GM10266 (cell line): Measurements from ENCODE around the gene VPS8.

Experiments used
- DNase-seq: peaks from one replicate; pipeline ENCODE4 v3.0.0; 2012; ENCODE audit errors: extremely low spot score
- TF ChIP-seq, protein P1 (sequence below): IDR thresholded peaks from 2 replicates; pipeline ENCODE4 v1.5.1; 2012; ENCODE audit warnings: mild to moderate bottlenecking, low read depth; ENCODE audit not compliant: control insufficient read depth, insufficient read depth; ENCODE audit errors: missing control alignments

The VPS8 gene

DNA sequence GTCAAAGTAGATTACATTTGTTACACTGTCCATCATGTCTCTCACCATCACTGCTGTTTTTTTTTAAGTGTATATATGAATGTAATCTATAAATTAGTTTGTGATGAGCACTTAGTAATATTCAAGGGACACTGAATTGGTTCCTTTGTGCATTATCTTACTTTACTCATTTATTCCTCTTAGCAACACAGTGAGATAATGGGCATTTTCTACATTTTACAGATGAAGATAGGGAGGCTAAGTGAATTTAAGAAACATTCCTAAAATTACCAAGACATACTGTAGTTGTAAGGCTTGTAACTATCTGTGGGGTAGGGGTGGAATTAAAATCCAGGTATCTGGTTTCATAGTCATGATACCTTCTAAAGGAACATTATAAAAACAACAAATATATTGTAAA is 33.9 kb downstream of the VPS8 start:
- TF ChIP-seq, protein P1, sequence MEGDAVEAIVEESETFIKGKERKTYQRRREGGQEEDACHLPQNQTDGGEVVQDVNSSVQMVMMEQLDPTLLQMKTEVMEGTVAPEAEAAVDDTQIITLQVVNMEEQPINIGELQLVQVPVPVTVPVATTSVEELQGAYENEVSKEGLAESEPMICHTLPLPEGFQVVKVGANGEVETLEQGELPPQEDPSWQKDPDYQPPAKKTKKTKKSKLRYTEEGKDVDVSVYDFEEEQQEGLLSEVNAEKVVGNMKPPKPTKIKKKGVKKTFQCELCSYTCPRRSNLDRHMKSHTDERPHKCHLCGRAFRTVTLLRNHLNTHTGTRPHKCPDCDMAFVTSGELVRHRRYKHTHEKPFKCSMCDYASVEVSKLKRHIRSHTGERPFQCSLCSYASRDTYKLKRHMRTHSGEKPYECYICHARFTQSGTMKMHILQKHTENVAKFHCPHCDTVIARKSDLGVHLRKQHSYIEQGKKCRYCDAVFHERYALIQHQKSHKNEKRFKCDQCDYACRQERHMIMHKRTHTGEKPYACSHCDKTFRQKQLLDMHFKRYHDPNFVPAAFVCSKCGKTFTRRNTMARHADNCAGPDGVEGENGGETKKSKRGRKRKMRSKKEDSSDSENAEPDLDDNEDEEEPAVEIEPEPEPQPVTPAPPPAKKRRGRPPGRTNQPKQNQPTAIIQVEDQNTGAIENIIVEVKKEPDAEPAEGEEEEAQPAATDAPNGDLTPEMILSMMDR: no peak
- no peak for DNase-seq

DNA sequence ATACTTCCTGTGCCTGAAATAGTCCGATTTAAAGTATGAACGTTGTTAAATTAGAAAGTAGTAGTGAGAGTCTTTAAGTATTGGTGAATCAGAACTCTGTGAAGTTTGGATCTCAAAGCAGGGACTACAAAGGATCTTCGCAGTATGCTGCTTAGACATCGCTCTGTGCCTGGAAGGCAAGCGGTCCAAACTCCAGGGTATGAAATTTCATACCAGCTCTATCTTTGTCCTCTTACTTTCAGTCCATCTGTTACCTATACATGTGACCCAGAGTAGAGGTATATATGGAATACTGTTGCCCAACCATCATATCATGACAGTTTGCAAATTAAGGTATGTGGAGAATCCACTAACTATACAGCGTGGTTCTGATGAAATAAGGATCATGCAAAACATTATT is 34.5 kb downstream of the VPS8 start:
- no peak for DNase-seq
- TF ChIP-seq, protein P1: no peak

DNA sequence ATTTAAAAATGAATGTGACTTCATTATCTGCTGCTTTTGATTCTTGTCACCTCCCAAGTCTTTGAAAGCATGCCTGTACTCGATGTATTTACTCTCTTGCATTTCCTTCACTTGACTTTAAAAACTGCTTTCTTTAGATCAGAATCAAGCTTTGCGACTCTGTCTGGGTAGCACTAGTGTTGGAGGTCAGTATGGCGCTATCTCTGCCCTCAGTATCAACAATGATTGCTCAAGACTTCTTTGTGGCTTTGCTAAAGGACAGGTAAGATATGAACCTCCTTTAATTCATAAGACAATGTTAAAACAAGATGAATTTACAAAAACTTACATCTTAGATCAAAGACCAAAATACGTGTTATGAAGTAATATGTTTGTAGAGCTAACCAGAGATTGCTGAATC is 37.0 kb downstream of the VPS8 start:
- DNase-seq: no peak
- TF ChIP-seq, protein P1: no peak

DNA sequence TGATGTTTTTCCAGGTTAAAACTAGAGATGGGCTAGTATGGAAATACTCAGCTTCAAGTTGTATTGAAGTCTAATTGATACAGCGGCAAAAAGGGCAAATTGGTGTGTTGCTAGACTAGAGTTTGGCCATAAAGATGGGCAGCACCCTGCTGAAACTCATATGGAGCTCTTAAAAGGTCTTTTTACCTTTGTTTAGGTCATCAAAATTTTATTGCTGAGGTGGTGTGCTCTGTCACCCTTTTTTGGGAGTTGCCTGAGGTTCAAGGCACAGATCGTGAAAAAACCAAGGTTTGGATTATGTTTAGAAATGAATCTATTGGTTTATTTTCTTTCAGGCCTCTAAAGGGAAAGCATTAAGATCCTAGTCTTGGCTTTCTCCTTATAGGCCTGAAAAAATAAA is 38.2 kb downstream of the VPS8 start:
- TF ChIP-seq, protein P1: no peak
- DNase-seq: no peak

DNA sequence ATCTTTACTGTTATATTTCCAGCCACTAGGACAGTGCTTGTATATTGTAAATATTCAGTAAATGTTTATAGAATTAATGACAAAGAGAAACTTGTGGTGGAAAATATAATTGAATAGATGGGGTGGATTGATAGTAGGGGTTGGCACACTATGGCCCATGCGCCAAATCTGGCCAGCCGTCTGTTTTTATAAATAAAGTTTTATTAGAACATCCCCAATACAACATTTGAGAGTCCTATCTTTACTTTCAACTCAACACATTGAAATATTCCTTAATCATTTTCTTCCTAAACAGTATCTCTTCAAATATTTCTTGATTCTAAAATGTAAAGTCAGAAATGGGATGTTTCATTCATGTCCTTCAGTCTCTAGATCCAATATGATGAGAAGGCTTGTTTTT is 45.1 kb downstream of the VPS8 start:
- TF ChIP-seq, protein P1: no peak
- no peak for DNase-seq

DNA sequence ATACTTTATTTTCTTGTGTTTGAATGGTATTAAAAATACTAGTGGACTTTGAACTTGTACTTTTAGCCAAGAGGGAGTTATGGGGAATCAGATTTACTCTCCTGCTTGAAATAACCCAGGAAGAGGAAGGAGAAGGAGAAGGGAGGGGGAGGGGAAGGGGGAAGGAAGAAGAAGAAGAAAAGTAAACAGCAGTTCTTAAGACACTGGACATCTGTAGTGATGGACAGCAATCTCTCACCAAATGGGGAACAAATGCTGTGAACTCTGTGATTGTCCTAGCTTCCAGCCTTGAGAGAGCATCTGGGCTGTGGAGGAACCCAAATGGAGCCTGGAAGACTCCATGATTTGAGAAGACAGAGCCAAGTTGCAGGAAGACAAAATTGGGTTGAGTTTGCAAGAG is 52.0 kb downstream of the VPS8 start:
- TF ChIP-seq, protein P1: no peak

DNA sequence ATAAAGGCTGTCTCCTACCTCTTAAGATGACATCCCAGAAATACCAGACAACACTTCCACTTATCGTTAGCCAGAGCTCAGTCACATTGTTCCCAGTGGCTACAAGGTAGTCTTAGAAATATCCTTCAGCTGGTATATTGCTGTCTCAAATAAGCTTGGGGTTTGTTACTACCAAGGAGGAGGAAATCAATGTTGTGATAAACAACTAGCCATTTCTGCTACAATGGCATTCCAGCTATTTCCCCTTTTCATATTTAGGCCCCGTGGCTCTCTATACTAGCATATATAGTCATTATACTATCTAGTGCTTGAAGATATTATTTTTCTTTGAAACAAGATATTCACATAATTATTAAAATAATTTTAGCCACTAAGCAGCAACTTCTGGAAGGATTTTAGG is 56.5 kb downstream of the VPS8 start:
- DNase-seq: no peak
- TF ChIP-seq, protein P1: no peak

More for the DNA sequence above, 52.0 kb downstream of the VPS8 start:
- no peak for DNase-seq
